WTC11 (cell line): ENCODE measurements around the gene ARCN1. TPM values are rescaled to one million over a fixed set of nuclear protein-coding genes. Genes with fewer than 3 reads are reported as not detected.

ENCODE experiments used
- ATAC-seq: fragments of 200-7000 bp; cut with Tn5 transposase; 2 replicates; pipeline ENCODE4 v1.10.0; 2021; ENCODE audit warnings: mild to moderate bottlenecking, moderate library complexity
- CTCF ChIA-PET: fragments of 300-600 bp; sonication (Branson Sonifier 250); formaldehyde crosslinking; loops from one replicate; lab custom pipeline; 2021; ENCODE audit warnings: antibody characterized with exemption; lab: Charles Lee
- POLR2A ChIA-PET: fragments of 350-600 bp; sonication (Branson Sonifier 250); formaldehyde crosslinking; loops from one replicate; lab custom pipeline; 2021; ENCODE audit warnings: antibody characterized with exemption; lab: Charles Lee
- DNase-seq: peaks from one replicate; pipeline ENCODE4 v3.0.0; 2021; ENCODE audit warnings: low spot score
- H3K27ac Mint-ChIP-seq: 2 replicates; pipeline ENCODE4 v1.8.0; 2021; ENCODE audit warnings: mixed read lengths
- H3K27me3 Mint-ChIP-seq: 2 replicates; pipeline ENCODE4 v1.8.0; 2021; ENCODE audit warnings: low read depth, mild to moderate bottlenecking, moderate library complexity, mixed read lengths
- H3K36me3 Mint-ChIP-seq: 2 replicates; pipeline ENCODE4 v1.8.0; 2021; ENCODE audit warnings: mixed read lengths
- H3K4me1 Mint-ChIP-seq: 2 replicates; pipeline ENCODE4 v1.8.0; 2022; ENCODE audit warnings: mixed read lengths
- H3K4me3 Mint-ChIP-seq: 2 replicates; pipeline ENCODE4 v1.8.0; 2021; ENCODE audit warnings: mild to moderate bottlenecking, moderate library complexity, mixed read lengths
- H3K9me3 Mint-ChIP-seq: 2 replicates; pipeline ENCODE4 v1.8.0; 2021; ENCODE audit warnings: mixed read lengths
- EMX1 ChIP-seq: fragments of 250-450 bp; sonication (Bioruptor Pico); IDR thresholded peaks from 2 replicates; pipeline ENCODE4 v1.8.0; 2021; ENCODE audit warnings: mild to moderate bottlenecking
- ESRRA ChIP-seq: sonication (generic); formaldehyde crosslinking; IDR thresholded peaks from 2 replicates; pipeline ENCODE4 v1.8.1; 2022; ENCODE audit warnings: mild to moderate bottlenecking, missing genetic modification reagents, borderline replicate concordance
- HMGA2 ChIP-seq: fragments of 250-450 bp; sonication (Bioruptor Pico); IDR thresholded peaks from 2 replicates; pipeline ENCODE4 v1.4.0; 2021; ENCODE audit warnings: mild to moderate bottlenecking, moderate library complexity
- MYBL2 ChIP-seq: sonication (generic); formaldehyde crosslinking; IDR thresholded peaks from 2 replicates; pipeline ENCODE4 v1.8.1; 2023; ENCODE audit warnings: mild to moderate bottlenecking, moderate library complexity, missing genetic modification reagents
- NFYB ChIP-seq: sonication (generic); formaldehyde crosslinking; conservative IDR thresholded peaks from 2 replicates; pipeline ENCODE4 v1.8.0; 2022; ENCODE audit warnings: low read depth, missing genetic modification reagents
- NR1H2 ChIP-seq: sonication (generic); formaldehyde crosslinking; IDR thresholded peaks from 2 replicates; pipeline ENCODE4 v1.9.0; 2021; ENCODE audit warnings: mild to moderate bottlenecking, moderate library complexity, missing genetic modification reagents
- OVOL2 ChIP-seq: fragments of 250-450 bp; sonication (Bioruptor Pico); IDR thresholded peaks from 2 replicates; pipeline ENCODE4 v1.9.0; 2021; ENCODE audit warnings: mild to moderate bottlenecking, borderline replicate concordance
- SMAD4 ChIP-seq: sonication (generic); formaldehyde crosslinking; IDR thresholded peaks from 2 replicates; pipeline ENCODE4 v1.8.0; 2022; ENCODE audit warnings: mild to moderate bottlenecking, missing genetic modification reagents
- TCF7 ChIP-seq: sonication (generic); formaldehyde crosslinking; IDR thresholded peaks from 2 replicates; pipeline ENCODE4 v1.8.0; 2022; ENCODE audit warnings: mild to moderate bottlenecking, low read depth, missing genetic modification reagents, moderate library complexity
- TEAD4 ChIP-seq: sonication (generic); formaldehyde crosslinking; IDR thresholded peaks from 2 replicates; pipeline ENCODE4 v1.8.0; 2022; ENCODE audit warnings: mild to moderate bottlenecking, missing genetic modification reagents
- total RNA-seq: library from RNA; stranded (reverse); gene quantifications from 3 replicates; pipeline ENCODE4 v1.2.3, GENCODE V29; 2021
- TF ChIP-seq, protein P1 (sequence below): fragments of 200-600 bp; IDR thresholded peaks from 2 replicates; pipeline ENCODE4 v1.8.0; 2022; ENCODE audit warnings: antibody characterized with exemption
- TF ChIP-seq, protein P2 (sequence below): sonication (generic); formaldehyde crosslinking; IDR thresholded peaks from 2 replicates; pipeline ENCODE4 v1.8.0; 2023; ENCODE audit warnings: mild to moderate bottlenecking, missing genetic modification reagents
- TF ChIP-seq, protein P3 (sequence below): fragments of 250-450 bp; sonication (Bioruptor Pico); IDR thresholded peaks from 2 replicates; pipeline ENCODE4 v2.1.2; 2022; ENCODE audit warnings: mild to moderate bottlenecking, moderate library complexity
- TF ChIP-seq, protein P4 (sequence below): sonication (generic); formaldehyde crosslinking; IDR thresholded peaks from 2 replicates; pipeline ENCODE4 v1.8.0; 2022; ENCODE audit warnings: mild to moderate bottlenecking, missing genetic modification reagents
- TF ChIP-seq, protein P5 (sequence below): sonication (generic); formaldehyde crosslinking; IDR thresholded peaks from 2 replicates; pipeline ENCODE4 v1.8.0; 2023; ENCODE audit warnings: missing genetic modification reagents, mild to moderate bottlenecking, borderline replicate concordance

Gene ARCN1
- total RNA-seq, 1 experiment from 2014 or later, result 154 TPM

DNA sequence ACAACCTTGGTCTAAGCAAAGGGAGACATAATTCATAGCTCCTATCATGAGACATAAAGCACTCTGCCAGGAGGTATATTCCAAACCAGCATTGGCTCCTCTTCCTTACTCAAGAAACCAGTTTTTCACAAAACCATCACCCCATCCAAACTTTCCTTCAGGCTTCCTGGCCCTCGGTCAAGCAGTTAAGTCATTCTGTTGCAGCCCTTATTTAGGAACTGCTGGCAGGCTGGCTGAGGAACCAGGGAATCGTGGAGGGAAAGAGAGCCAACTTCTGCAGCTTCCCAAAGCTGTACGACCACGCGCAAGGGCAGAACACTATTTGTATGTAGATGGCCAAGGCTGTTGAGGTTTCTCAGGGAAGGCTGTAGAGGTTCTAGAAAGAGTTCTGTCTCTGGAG, 7.2 kb upstream of the ARCN1 start (continued):
- TF ChIP-seq, protein P1, sequence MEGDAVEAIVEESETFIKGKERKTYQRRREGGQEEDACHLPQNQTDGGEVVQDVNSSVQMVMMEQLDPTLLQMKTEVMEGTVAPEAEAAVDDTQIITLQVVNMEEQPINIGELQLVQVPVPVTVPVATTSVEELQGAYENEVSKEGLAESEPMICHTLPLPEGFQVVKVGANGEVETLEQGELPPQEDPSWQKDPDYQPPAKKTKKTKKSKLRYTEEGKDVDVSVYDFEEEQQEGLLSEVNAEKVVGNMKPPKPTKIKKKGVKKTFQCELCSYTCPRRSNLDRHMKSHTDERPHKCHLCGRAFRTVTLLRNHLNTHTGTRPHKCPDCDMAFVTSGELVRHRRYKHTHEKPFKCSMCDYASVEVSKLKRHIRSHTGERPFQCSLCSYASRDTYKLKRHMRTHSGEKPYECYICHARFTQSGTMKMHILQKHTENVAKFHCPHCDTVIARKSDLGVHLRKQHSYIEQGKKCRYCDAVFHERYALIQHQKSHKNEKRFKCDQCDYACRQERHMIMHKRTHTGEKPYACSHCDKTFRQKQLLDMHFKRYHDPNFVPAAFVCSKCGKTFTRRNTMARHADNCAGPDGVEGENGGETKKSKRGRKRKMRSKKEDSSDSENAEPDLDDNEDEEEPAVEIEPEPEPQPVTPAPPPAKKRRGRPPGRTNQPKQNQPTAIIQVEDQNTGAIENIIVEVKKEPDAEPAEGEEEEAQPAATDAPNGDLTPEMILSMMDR, result no peak
- no peak for TF ChIP-seq EMX1 (CRISPR knock-in tag)

DNA sequence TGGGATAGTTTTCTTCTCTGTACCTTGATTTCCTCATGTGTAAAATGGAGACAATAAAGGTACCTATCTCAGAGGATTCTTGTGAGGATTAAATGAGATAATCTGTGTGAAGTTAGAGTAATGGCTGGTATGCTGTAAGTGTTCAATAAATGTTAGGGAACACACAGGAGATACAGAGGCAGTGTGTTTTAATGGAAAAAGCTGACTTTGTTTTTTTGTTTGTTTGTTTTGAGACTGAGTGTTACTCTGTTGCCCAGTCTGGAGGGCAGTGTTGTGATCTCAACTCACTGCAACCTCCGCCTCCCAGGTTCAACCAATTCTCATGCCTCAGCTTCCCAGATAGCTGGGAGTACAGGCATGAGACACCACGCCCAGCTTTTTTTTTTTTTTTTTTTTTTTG, 2.5 kb upstream of the ARCN1 start:
- Mint-ChIP-seq H3K4me3 (no peak overlapping the region), H3K4me1 (peaks cover 14% of the 10 kb centered on the region), H3K27me3 (no peaks in the 10 kb centered on the region; the same call in 1 of the 2 replicates), H3K36me3 (no peaks in the 10 kb centered on the region; the same call in 1 of the 2 replicates), H3K9me3 (no peaks in the 10 kb centered on the region), H3K27ac (no peak overlapping the region)
- POLR2A ChIA-PET, result no interaction called here
- CTCF ChIA-PET, result no interaction called here
- ATAC-seq (no peak), DNase-seq (no peak)
- TF ChIP-seq, protein P2, sequence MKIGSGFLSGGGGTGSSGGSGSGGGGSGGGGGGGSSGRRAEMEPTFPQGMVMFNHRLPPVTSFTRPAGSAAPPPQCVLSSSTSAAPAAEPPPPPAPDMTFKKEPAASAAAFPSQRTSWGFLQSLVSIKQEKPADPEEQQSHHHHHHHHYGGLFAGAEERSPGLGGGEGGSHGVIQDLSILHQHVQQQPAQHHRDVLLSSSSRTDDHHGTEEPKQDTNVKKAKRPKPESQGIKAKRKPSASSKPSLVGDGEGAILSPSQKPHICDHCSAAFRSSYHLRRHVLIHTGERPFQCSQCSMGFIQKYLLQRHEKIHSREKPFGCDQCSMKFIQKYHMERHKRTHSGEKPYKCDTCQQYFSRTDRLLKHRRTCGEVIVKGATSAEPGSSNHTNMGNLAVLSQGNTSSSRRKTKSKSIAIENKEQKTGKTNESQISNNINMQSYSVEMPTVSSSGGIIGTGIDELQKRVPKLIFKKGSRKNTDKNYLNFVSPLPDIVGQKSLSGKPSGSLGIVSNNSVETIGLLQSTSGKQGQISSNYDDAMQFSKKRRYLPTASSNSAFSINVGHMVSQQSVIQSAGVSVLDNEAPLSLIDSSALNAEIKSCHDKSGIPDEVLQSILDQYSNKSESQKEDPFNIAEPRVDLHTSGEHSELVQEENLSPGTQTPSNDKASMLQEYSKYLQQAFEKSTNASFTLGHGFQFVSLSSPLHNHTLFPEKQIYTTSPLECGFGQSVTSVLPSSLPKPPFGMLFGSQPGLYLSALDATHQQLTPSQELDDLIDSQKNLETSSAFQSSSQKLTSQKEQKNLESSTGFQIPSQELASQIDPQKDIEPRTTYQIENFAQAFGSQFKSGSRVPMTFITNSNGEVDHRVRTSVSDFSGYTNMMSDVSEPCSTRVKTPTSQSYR, result no peak
- TF ChIP-seq, protein P3, sequence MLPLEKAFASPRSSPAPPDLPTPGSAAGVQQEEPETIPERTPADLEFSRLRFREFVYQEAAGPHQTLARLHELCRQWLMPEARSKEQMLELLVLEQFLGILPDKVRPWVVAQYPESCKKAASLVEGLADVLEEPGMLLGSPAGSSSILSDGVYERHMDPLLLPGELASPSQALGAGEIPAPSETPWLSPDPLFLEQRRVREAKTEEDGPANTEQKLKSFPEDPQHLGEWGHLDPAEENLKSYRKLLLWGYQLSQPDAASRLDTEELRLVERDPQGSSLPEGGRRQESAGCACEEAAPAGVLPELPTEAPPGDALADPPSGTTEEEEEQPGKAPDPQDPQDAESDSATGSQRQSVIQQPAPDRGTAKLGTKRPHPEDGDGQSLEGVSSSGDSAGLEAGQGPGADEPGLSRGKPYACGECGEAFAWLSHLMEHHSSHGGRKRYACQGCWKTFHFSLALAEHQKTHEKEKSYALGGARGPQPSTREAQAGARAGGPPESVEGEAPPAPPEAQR, result no peak
- no peak for TF ChIP-seq OVOL2 (CRISPR knock-in tag)
- TF ChIP-seq ESRRA (CRISPR knock-in tag), result no peak
- TF ChIP-seq MYBL2, result no peak
- no peak for TF ChIP-seq NFYB (CRISPR knock-in tag)
- no peak for TF ChIP-seq TEAD4 (CRISPR knock-in tag)
- no peak for TF ChIP-seq NR1H2 (CRISPR knock-in tag)
- no peak for TF ChIP-seq HMGA2
- no peak for TF ChIP-seq SMAD4 (CRISPR knock-in tag)
- TF ChIP-seq, protein P4, sequence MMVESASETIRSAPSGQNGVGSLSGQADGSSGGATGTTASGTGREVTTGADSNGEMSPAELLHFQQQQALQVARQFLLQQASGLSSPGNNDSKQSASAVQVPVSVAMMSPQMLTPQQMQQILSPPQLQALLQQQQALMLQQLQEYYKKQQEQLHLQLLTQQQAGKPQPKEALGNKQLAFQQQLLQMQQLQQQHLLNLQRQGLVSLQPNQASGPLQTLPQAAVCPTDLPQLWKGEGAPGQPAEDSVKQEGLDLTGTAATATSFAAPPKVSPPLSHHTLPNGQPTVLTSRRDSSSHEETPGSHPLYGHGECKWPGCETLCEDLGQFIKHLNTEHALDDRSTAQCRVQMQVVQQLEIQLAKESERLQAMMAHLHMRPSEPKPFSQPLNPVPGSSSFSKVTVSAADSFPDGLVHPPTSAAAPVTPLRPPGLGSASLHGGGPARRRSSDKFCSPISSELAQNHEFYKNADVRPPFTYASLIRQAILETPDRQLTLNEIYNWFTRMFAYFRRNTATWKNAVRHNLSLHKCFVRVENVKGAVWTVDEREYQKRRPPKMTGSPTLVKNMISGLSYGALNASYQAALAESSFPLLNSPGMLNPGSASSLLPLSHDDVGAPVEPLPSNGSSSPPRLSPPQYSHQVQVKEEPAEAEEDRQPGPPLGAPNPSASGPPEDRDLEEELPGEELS (CRISPR knock-in tag), result no peak
- TF ChIP-seq TCF7, result no peak
- TF ChIP-seq, protein P5, sequence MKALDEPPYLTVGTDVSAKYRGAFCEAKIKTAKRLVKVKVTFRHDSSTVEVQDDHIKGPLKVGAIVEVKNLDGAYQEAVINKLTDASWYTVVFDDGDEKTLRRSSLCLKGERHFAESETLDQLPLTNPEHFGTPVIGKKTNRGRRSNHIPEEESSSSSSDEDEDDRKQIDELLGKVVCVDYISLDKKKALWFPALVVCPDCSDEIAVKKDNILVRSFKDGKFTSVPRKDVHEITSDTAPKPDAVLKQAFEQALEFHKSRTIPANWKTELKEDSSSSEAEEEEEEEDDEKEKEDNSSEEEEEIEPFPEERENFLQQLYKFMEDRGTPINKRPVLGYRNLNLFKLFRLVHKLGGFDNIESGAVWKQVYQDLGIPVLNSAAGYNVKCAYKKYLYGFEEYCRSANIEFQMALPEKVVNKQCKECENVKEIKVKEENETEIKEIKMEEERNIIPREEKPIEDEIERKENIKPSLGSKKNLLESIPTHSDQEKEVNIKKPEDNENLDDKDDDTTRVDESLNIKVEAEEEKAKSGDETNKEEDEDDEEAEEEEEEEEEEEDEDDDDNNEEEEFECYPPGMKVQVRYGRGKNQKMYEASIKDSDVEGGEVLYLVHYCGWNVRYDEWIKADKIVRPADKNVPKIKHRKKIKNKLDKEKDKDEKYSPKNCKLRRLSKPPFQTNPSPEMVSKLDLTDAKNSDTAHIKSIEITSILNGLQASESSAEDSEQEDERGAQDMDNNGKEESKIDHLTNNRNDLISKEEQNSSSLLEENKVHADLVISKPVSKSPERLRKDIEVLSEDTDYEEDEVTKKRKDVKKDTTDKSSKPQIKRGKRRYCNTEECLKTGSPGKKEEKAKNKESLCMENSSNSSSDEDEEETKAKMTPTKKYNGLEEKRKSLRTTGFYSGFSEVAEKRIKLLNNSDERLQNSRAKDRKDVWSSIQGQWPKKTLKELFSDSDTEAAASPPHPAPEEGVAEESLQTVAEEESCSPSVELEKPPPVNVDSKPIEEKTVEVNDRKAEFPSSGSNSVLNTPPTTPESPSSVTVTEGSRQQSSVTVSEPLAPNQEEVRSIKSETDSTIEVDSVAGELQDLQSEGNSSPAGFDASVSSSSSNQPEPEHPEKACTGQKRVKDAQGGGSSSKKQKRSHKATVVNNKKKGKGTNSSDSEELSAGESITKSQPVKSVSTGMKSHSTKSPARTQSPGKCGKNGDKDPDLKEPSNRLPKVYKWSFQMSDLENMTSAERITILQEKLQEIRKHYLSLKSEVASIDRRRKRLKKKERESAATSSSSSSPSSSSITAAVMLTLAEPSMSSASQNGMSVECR, result no peak
